Liver (tissue), 3 donors: Measurements from ENCODE around the gene SETD7.

ENCODE experiments used
- EGR1 ChIP-seq, 2 donors: IDR thresholded peaks; 2 replicates each; pipeline ENCODE4 v1.6.1; 2016 to 2018; ENCODE audit warnings: antibody characterized with exemption in 2 of 2, low read depth in 2 of 2
- GABPA ChIP-seq, 2 donors: IDR thresholded peaks in 1 of 2; conservative IDR thresholded peaks in 1 of 2; 2 replicates each; pipeline ENCODE4 v1.6.1; 2016; ENCODE audit warnings: antibody characterized with exemption in 2 of 2, mild to moderate bottlenecking in 1 of 2, moderate library complexity in 1 of 2
- HNF4G ChIP-seq: IDR thresholded peaks from 2 replicates; pipeline ENCODE4 v1.6.1; 2016; ENCODE audit warnings: antibody characterized with exemption
- JUND ChIP-seq, 2 donors: IDR thresholded peaks; 2 replicates each; pipeline ENCODE4 v1.6.1; 2016; ENCODE audit warnings: antibody characterized with exemption in 2 of 2
- NR2F2 ChIP-seq: IDR thresholded peaks from 2 replicates; pipeline ENCODE4 v1.6.1; 2016; ENCODE audit warnings: antibody characterized with exemption
- RAD21 ChIP-seq, 2 donors: IDR thresholded peaks; 2 replicates each; pipeline ENCODE4 v1.6.1; 2016; ENCODE audit warnings: antibody characterized with exemption in 2 of 2, mild to moderate bottlenecking in 2 of 2
- SP1 ChIP-seq: IDR thresholded peaks from 2 replicates; pipeline ENCODE4 v1.6.1; 2018; ENCODE audit warnings: antibody characterized with exemption, mild to moderate bottlenecking
- TAF1 ChIP-seq: conservative IDR thresholded peaks from 2 replicates; pipeline ENCODE4 v1.6.1; 2016; ENCODE audit warnings: antibody characterized with exemption, mild to moderate bottlenecking
- YY1 ChIP-seq: IDR thresholded peaks from 2 replicates; pipeline ENCODE4 v1.6.1; 2016; ENCODE audit warnings: antibody characterized with exemption, mild to moderate bottlenecking
- TF ChIP-seq, protein P1 (sequence below): fragments of 150-350 bp; IDR thresholded peaks from 2 replicates; pipeline ENCODE4 v1.5.1; 2017; ENCODE audit warnings: improper control_type of control experiment, low read depth, low read length; ENCODE audit not compliant: missing input control
- TF ChIP-seq, protein P2 (sequence below): IDR thresholded peaks from 2 replicates; pipeline ENCODE4 v1.6.1; 2016; ENCODE audit warnings: antibody characterized with exemption, mild to moderate bottlenecking
- TF ChIP-seq, protein P3 (sequence below): IDR thresholded peaks from 2 replicates; pipeline ENCODE4 v1.6.1; 2016; ENCODE audit warnings: antibody characterized with exemption
- TF ChIP-seq, protein P4 (sequence below): IDR thresholded peaks from 2 replicates; pipeline ENCODE4 v1.6.1; 2016; ENCODE audit warnings: antibody characterized with exemption
- donor health status: healthy.
- donor health status: healthy.

DNA sequence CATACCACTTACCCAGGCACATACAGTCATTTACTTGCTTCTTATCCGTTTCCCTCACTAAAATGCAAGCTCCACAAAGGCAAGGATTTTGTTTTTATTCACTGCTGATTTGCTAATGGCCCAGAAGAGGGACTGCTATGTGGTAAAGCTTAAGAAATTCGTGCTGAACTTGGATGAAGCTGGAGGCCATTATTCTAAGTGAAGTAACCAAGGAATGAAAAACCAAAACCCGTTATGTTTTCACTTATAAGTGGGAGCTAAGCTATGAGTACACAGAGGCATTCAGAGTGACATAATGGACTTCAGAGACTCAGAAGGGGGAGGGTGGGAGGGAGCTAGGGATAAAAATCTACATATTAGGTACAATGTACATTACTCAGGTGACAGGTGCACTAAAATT is 54.9 kb downstream of the SETD7 start:
- TF ChIP-seq, protein P1, sequence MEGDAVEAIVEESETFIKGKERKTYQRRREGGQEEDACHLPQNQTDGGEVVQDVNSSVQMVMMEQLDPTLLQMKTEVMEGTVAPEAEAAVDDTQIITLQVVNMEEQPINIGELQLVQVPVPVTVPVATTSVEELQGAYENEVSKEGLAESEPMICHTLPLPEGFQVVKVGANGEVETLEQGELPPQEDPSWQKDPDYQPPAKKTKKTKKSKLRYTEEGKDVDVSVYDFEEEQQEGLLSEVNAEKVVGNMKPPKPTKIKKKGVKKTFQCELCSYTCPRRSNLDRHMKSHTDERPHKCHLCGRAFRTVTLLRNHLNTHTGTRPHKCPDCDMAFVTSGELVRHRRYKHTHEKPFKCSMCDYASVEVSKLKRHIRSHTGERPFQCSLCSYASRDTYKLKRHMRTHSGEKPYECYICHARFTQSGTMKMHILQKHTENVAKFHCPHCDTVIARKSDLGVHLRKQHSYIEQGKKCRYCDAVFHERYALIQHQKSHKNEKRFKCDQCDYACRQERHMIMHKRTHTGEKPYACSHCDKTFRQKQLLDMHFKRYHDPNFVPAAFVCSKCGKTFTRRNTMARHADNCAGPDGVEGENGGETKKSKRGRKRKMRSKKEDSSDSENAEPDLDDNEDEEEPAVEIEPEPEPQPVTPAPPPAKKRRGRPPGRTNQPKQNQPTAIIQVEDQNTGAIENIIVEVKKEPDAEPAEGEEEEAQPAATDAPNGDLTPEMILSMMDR = no peak
- TF ChIP-seq, protein P2, sequence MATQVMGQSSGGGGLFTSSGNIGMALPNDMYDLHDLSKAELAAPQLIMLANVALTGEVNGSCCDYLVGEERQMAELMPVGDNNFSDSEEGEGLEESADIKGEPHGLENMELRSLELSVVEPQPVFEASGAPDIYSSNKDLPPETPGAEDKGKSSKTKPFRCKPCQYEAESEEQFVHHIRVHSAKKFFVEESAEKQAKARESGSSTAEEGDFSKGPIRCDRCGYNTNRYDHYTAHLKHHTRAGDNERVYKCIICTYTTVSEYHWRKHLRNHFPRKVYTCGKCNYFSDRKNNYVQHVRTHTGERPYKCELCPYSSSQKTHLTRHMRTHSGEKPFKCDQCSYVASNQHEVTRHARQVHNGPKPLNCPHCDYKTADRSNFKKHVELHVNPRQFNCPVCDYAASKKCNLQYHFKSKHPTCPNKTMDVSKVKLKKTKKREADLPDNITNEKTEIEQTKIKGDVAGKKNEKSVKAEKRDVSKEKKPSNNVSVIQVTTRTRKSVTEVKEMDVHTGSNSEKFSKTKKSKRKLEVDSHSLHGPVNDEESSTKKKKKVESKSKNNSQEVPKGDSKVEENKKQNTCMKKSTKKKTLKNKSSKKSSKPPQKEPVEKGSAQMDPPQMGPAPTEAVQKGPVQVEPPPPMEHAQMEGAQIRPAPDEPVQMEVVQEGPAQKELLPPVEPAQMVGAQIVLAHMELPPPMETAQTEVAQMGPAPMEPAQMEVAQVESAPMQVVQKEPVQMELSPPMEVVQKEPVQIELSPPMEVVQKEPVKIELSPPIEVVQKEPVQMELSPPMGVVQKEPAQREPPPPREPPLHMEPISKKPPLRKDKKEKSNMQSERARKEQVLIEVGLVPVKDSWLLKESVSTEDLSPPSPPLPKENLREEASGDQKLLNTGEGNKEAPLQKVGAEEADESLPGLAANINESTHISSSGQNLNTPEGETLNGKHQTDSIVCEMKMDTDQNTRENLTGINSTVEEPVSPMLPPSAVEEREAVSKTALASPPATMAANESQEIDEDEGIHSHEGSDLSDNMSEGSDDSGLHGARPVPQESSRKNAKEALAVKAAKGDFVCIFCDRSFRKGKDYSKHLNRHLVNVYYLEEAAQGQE = no peak
- TF ChIP-seq SP1 = no peak
- TF ChIP-seq YY1 = no peak
- TF ChIP-seq JUND (IDR thresholded peaks at IDR 0.05) = no peak
- no peak for TF ChIP-seq TAF1
- no peak for TF ChIP-seq EGR1 (IDR thresholded peaks at IDR 0.05; ENCODE audit: low read depth in 2 of 2)
- no peak for TF ChIP-seq RAD21 (IDR thresholded peaks at IDR 0.05)
- TF ChIP-seq, protein P3, sequence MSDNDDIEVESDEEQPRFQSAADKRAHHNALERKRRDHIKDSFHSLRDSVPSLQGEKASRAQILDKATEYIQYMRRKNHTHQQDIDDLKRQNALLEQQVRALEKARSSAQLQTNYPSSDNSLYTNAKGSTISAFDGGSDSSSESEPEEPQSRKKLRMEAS = no peak
- TF ChIP-seq NR2F2 = no peak
- TF ChIP-seq HNF4G = no peak
- TF ChIP-seq, protein P4, sequence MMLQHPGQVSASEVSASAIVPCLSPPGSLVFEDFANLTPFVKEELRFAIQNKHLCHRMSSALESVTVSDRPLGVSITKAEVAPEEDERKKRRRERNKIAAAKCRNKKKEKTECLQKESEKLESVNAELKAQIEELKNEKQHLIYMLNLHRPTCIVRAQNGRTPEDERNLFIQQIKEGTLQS = no peak
- no peak for TF ChIP-seq GABPA (IDR thresholded peaks at IDR 0.05 in 1 of 2, conservative IDR thresholded peaks at IDR 0.05 in 1 of 2)
